Right ventricle myocardium superior (tissue), 1 donor: Measurements from ENCODE around the gene PCDHGB1. TPM values are rescaled to one million over a fixed set of nuclear protein-coding genes. Genes with fewer than 3 reads are reported as not detected.

Source experiments
- ATAC-seq: fragments of 200-7000 bp; cut with Tn5 transposase; one replicate; pipeline ENCODE4 v1.9.1; 2020; ENCODE audit warnings: mild to moderate bottlenecking; ENCODE audit not compliant: poor library complexity
- DNase-seq: peaks from one replicate; pipeline ENCODE4 v3.0.0-alpha.2; 2020
- intact Hi-C: fragments of 100-400 bp; cut with DNase I; formaldehyde crosslinking; loops from one replicate; pipeline ENCODE4 v1.11.2; 2022
- total RNA-seq: library from RNA; stranded (reverse); fragmentation: NEBNext Ultra II Directional; extraction: Animal tissue kit (Norgen Biotek cat#: 25700); gene quantifications from one replicate; pipeline ENCODE4 v1.2.1, GENCODE V29; 2021
- donor health status: DM: no; HTN: yes; CAD: no; lungs with severe emphysema.

PCDHGB1 gene
- total RNA-seq, 1 donor from 2014 or later = 7.8 TPM

DNA sequence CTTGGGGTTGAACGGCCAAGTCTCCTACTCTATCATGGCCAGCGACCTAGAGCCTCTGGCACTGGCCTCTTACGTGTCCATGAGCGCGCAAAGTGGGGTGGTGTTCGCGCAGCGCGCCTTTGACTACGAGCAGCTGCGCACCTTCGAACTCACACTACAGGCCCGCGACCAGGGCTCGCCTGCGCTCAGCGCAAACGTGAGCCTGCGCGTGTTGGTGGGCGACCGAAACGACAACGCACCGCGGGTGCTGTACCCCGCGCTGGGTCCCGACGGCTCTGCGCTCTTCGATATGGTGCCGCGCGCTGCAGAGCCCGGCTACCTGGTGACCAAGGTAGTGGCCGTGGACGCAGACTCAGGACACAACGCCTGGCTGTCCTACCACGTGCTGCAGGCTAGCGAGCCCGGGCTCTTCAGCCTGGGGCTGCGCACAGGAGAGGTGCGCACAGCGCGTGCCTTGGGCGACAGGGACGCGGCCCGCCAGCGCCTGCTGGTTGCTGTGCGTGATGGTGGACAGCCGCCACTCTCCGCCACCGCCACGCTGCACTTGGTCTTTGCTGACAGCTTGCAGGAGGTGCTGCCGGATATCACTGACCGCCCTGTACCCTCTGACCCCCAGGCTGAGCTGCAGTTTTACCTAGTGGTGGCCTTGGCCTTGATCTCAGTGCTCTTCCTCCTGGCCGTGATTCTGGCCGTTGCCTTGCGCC lies 49.8 kb downstream of the PCDHGB1 start:
- intact Hi-C loops = no loop called here
- no peak for ATAC-seq
- no peak for DNase-seq

Other genes with a start within 250 kb of the PCDHGB1 start
- gene PCDHB3, start 249.6 kb upstream of the PCDHGB1 start, total RNA-seq = 1.4 TPM
- gene PCDHB4, start 228.3 kb upstream of the PCDHGB1 start, total RNA-seq = 1.7 TPM
- gene PCDHB5, start 214.9 kb upstream of the PCDHGB1 start, total RNA-seq = 1.3 TPM
- 0.35 TPM for gene PCDHB6, start 200.0 kb upstream of the PCDHGB1 start, total RNA-seq
- 0.62 TPM for gene PCDHB7, start 177.5 kb upstream of the PCDHGB1 start, total RNA-seq
- 2.1 TPM for gene PCDHB8, start 172.3 kb upstream of the PCDHGB1 start, total RNA-seq
- gene PCDHB16, start 167.7 kb upstream of the PCDHGB1 start, total RNA-seq = 2.2 TPM
- gene PCDHB9, start 162.9 kb upstream of the PCDHGB1 start, total RNA-seq = 0.81 TPM
- gene PCDHB10, start 157.7 kb upstream of the PCDHGB1 start, total RNA-seq = 0.81 TPM
- gene PCDHB11, start 150.5 kb upstream of the PCDHGB1 start, total RNA-seq = 0.73 TPM
- 1.0 TPM for gene PCDHB12, start 141.4 kb upstream of the PCDHGB1 start, total RNA-seq
- gene PCDHB13, start 136.2 kb upstream of the PCDHGB1 start, total RNA-seq = 2.8 TPM
- gene PCDHB14, start 126.8 kb upstream of the PCDHGB1 start, total RNA-seq = 3.3 TPM
- gene PCDHB15, start 104.7 kb upstream of the PCDHGB1 start, total RNA-seq = 3.9 TPM
- gene SLC25A2, start 46.0 kb upstream of the PCDHGB1 start, total RNA-seq = 0.16 TPM
- 101 TPM for gene TAF7, start 29.3 kb upstream of the PCDHGB1 start, total RNA-seq
- 2.7 TPM for gene PCDHGA1, start 19.6 kb upstream of the PCDHGB1 start, total RNA-seq
- 6.5 TPM for gene PCDHGA2, start 11.3 kb upstream of the PCDHGB1 start, total RNA-seq
- 13.0 TPM for gene PCDHGA3, start 6.3 kb upstream of the PCDHGB1 start, total RNA-seq
- gene PCDHGA4, start 4.9 kb downstream of the PCDHGB1 start, total RNA-seq = 9.3 TPM
- gene PCDHGB2, start 9.9 kb downstream of the PCDHGB1 start, total RNA-seq = 9.2 TPM
- gene PCDHGA5, start 14.1 kb downstream of the PCDHGB1 start, total RNA-seq = 6.6 TPM
- 7.6 TPM for gene PCDHGB3, start 20.1 kb downstream of the PCDHGB1 start, total RNA-seq
- 6.7 TPM for gene PCDHGA6, start 23.8 kb downstream of the PCDHGB1 start, total RNA-seq
- gene PCDHGA7, start 32.6 kb downstream of the PCDHGB1 start, total RNA-seq = 7.7 TPM
- 5.8 TPM for gene PCDHGB4, start 37.6 kb downstream of the PCDHGB1 start, total RNA-seq
- gene PCDHGA8, start 42.5 kb downstream of the PCDHGB1 start, total RNA-seq = 10.1 TPM
- gene PCDHGB5, start 47.8 kb downstream of the PCDHGB1 start, total RNA-seq = 7.2 TPM
- 4.3 TPM for gene PCDHGA9, start 52.7 kb downstream of the PCDHGB1 start, total RNA-seq
- gene PCDHGB6, start 57.9 kb downstream of the PCDHGB1 start, total RNA-seq = 6.2 TPM
- 5.4 TPM for gene PCDHGA10, start 62.9 kb downstream of the PCDHGB1 start, total RNA-seq
- 9.8 TPM for gene PCDHGB7, start 67.6 kb downstream of the PCDHGB1 start, total RNA-seq
- 5.1 TPM for gene PCDHGA11, start 71.0 kb downstream of the PCDHGB1 start, total RNA-seq
- gene PCDHGA12, start 80.4 kb downstream of the PCDHGB1 start, total RNA-seq = 4.9 TPM
- 17.1 TPM for gene PCDHGC3, start 125.9 kb downstream of the PCDHGB1 start, total RNA-seq
- 3.0 TPM for gene PCDHGC4, start 134.9 kb downstream of the PCDHGB1 start, total RNA-seq
- gene PCDHGC5, start 139.0 kb downstream of the PCDHGB1 start, total RNA-seq = 3.0 TPM